K562 (cell line): ENCODE measurements around the gene MKNK2. TPM values are rescaled to one million over a fixed set of nuclear protein-coding genes. Genes with fewer than 3 reads are reported as not detected.

ENCODE experiments used
- ARHGAP35 ChIP-seq: fragments of 450-650 bp; IDR thresholded peaks from 2 replicates; pipeline ENCODE4 v1.6.1; 2018; ENCODE audit not compliant: partially characterized antibody
- BDP1 ChIP-seq: IDR thresholded peaks from 3 replicates; pipeline ENCODE4 v1.6.1; 2011; ENCODE audit not compliant: insufficient read length, insufficient read depth
- CAMTA2 ChIP-seq: fragments of 250-450 bp; sonication (Bioruptor Pico); conservative IDR thresholded peaks from 2 replicates; pipeline ENCODE4 v1.5.1; 2022
- CC2D1A ChIP-seq: fragments of 450-650 bp; IDR thresholded peaks from 2 replicates; pipeline ENCODE4 v1.6.1; 2017; ENCODE audit warnings: mild to moderate bottlenecking
- CREB1 ChIP-seq, 2 experiments: sonication (generic) in 1 of 2; formaldehyde crosslinking in 1 of 2; IDR thresholded peaks; 2 replicates each; pipeline versions ENCODE4 v1.6.1 to v1.8.0; 2012 to 2022; ENCODE audit warnings: inconsistent platforms in 1 of 2, mild to moderate bottlenecking in 1 of 2, missing genetic modification reagents in 1 of 2, moderate library complexity in 1 of 2
- CXXC5 ChIP-seq: fragments of 250-450 bp; sonication (Bioruptor Pico); IDR thresholded peaks from 2 replicates; pipeline ENCODE4 v1.8.0; 2022; ENCODE audit warnings: inconsistent platforms, mild to moderate bottlenecking, moderate library complexity
- ESRRB ChIP-seq: fragments of 250-450 bp; sonication (Bioruptor Pico); IDR thresholded peaks from 2 replicates; pipeline ENCODE4 v1.5.0; 2020; ENCODE audit warnings: mild to moderate bottlenecking, moderate library complexity, borderline replicate concordance
- FOXK2 ChIP-seq, 2 experiments: fragments of 450-650 bp; IDR thresholded peaks in 1 of 2; conservative IDR thresholded peaks in 1 of 2; 2 replicates each; pipeline ENCODE4 v1.6.1; 2016; ENCODE audit warnings: low read depth in 2 of 2, mild to moderate bottlenecking in 1 of 2
- HINFP ChIP-seq: fragments of 450-650 bp; conservative IDR thresholded peaks from 2 replicates; pipeline ENCODE4 v1.6.1; 2016; ENCODE audit warnings: missing genetic modification characterization, low read depth, mild to moderate bottlenecking, control low read depth, missing compliant biosample characterization
- KLF1 ChIP-seq: fragments of 450-650 bp; IDR thresholded peaks from 2 replicates; pipeline ENCODE4 v1.6.1; 2016; ENCODE audit warnings: missing genetic modification characterization, missing compliant biosample characterization
- LCOR ChIP-seq: sonication (generic); formaldehyde crosslinking; IDR thresholded peaks from 2 replicates; pipeline ENCODE4 v1.8.0; 2022; ENCODE audit warnings: mild to moderate bottlenecking, missing genetic modification reagents
- MCM3 ChIP-seq: fragments of 450-650 bp; IDR thresholded peaks from 2 replicates; pipeline ENCODE4 v1.6.1; 2016
- MEF2A ChIP-seq: IDR thresholded peaks from 2 replicates; pipeline ENCODE4 v1.6.1; 2011; ENCODE audit warnings: low read depth, mild to moderate bottlenecking, low read length, moderate library complexity; ENCODE audit not compliant: control insufficient read depth
- RFX1 ChIP-seq: fragments of 450-650 bp; IDR thresholded peaks from 2 replicates; pipeline ENCODE4 v1.6.1; 2016; ENCODE audit warnings: mild to moderate bottlenecking, moderate library complexity
- RFX7 ChIP-seq: fragments of 250-450 bp; sonication (Bioruptor Pico); IDR thresholded peaks from 2 replicates; pipeline ENCODE4 v1.5.1; 2021; ENCODE audit warnings: mild to moderate bottlenecking
- RNF2 ChIP-seq: sonication (generic); IDR thresholded peaks from 2 replicates; pipeline ENCODE4 v1.6.1; 2016
- SMARCA4 ChIP-seq: fragments of 450-650 bp; IDR thresholded peaks from 2 replicates; pipeline ENCODE4 v1.6.1; 2016
- SMARCA5 ChIP-seq: fragments of 450-650 bp; IDR thresholded peaks from 2 replicates; pipeline ENCODE4 v1.6.1; 2016
- SRSF1 ChIP-seq: fragments of 200-400 bp; formaldehyde crosslinking; IDR thresholded peaks from 2 replicates; pipeline ENCODE4 v1.6.1; 2017; ENCODE audit warnings: mild to moderate bottlenecking, low read depth, low read length, moderate library complexity
- STAT5A ChIP-seq: IDR thresholded peaks from 2 replicates; pipeline ENCODE4 v1.6.1; 2012; ENCODE audit warnings: low read length, inconsistent platforms, borderline replicate concordance
- ZNF764 ChIP-seq: fragments of 250-450 bp; sonication (Bioruptor Pico); IDR thresholded peaks from 2 replicates; pipeline ENCODE4 v1.4.0; 2020; ENCODE audit warnings: low read depth, mild to moderate bottlenecking, moderate library complexity
- ZNF780A ChIP-seq: fragments of 250-450 bp; sonication (Bioruptor Pico); IDR thresholded peaks from 2 replicates; pipeline ENCODE4 v1.5.0; 2021; ENCODE audit warnings: mild to moderate bottlenecking
- polyA plus RNA-seq, 8 experiments: library from polyadenylated mRNA; depleted of rRNA in 4 of 8; stranded (reverse) in 5 of 8; unstranded in 3 of 8; fragments of >200 nt; fragmentation: Nextera tagmentation in 2 of 8; fragmentation: Illumina TruSeq in 1 of 8; extraction: Ambion mirVana in 2 of 8; extraction: Trizol in 1 of 8; gene quantifications; 2 replicates each; pipeline versions ENCODE4 v1.2.1 to v1.2.3, GENCODE V29; 2011 to 2014; ENCODE audit warnings: inconsistent platforms in 1 of 8, missing spikeins in 1 of 8
- total RNA-seq, 7 experiments: library from RNA; depleted of rRNA in 6 of 7; stranded (reverse); fragments of >200 nt in 6 of 7; fragmentation: Illumina TruSeq in 2 of 7; extraction: Trizol in 2 of 7; gene quantifications; 2 replicates each; pipeline versions ENCODE4 v1.2.1 to v1.2.3, GENCODE V29; 2011 to 2021; ENCODE audit warnings: low replicate concordance in 1 of 7
- TF ChIP-seq, protein P1 (sequence below): sonication (generic); formaldehyde crosslinking; IDR thresholded peaks from 2 replicates; pipeline ENCODE4 v1.8.0; 2022; ENCODE audit warnings: missing genetic modification reagents, mild to moderate bottlenecking, moderate library complexity, borderline replicate concordance
- TF ChIP-seq, protein P2 (sequence below): fragments of 450-650 bp; formaldehyde crosslinking; IDR thresholded peaks from 2 replicates; pipeline ENCODE4 v1.4.0; 2022; ENCODE audit warnings: missing genetic modification characterization
- TF ChIP-seq, protein P3 (sequence below): sonication (generic); formaldehyde crosslinking; IDR thresholded peaks from 2 replicates; pipeline ENCODE4 v1.8.1; 2022; ENCODE audit warnings: missing genetic modification reagents
- TF ChIP-seq, protein P4 (sequence below): fragments of 450-650 bp; formaldehyde crosslinking; IDR thresholded peaks from 2 replicates; pipeline ENCODE4 v1.4.0; 2020; ENCODE audit warnings: mild to moderate bottlenecking

MKNK2 gene
- total and polyA plus RNA-seq, 9 of the 15 experiments (the other 6 are each of a cell fraction or from before 2014, with no cell fraction given): 5.1 to 191 (median 51.9) TPM

- no peak for TF ChIP-seq ARHGAP35
- no peak for TF ChIP-seq ESRRB (CRISPR knock-in tag)
- TF ChIP-seq, protein P1, sequence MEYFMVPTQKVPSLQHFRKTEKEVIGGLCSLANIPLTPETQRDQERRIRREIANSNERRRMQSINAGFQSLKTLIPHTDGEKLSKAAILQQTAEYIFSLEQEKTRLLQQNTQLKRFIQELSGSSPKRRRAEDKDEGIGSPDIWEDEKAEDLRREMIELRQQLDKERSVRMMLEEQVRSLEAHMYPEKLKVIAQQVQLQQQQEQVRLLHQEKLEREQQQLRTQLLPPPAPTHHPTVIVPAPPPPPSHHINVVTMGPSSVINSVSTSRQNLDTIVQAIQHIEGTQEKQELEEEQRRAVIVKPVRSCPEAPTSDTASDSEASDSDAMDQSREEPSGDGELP: peak; percentile 63; the same call in 1 of the 2 replicates
- TF ChIP-seq BDP1: no peak
- no peak for TF ChIP-seq CAMTA2 (CRISPR knock-in tag)
- TF ChIP-seq CREB1 (IDR thresholded peaks at IDR 0.05): peak; percentile 60
- TF ChIP-seq CREB1 (CRISPR knock-in tag; IDR thresholded peaks at IDR 0.05): peak; percentile 60
- peak; percentile 98 for TF ChIP-seq CXXC5 (CRISPR knock-in tag)
- peak; percentile 49; the same call in 1 of the 2 replicates for TF ChIP-seq RNF2
- TF ChIP-seq, protein P2, sequence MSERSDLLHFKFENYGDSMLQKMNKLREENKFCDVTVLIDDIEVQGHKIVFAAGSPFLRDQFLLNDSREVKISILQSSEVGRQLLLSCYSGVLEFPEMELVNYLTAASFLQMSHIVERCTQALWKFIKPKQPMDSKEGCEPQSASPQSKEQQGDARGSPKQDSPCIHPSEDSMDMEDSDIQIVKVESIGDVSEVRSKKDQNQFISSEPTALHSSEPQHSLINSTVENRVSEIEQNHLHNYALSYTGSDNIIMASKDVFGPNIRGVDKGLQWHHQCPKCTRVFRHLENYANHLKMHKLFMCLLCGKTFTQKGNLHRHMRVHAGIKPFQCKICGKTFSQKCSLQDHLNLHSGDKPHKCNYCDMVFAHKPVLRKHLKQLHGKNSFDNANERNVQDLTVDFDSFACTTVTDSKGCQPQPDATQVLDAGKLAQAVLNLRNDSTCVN (CRISPR knock-in tag): no peak
- no peak for TF ChIP-seq MEF2A
- no peak for TF ChIP-seq SMARCA5
- TF ChIP-seq KLF1 (tag): peak; percentile 98
- no peak for TF ChIP-seq CC2D1A
- TF ChIP-seq ZNF780A (CRISPR knock-in tag): no peak
- TF ChIP-seq, protein P3, sequence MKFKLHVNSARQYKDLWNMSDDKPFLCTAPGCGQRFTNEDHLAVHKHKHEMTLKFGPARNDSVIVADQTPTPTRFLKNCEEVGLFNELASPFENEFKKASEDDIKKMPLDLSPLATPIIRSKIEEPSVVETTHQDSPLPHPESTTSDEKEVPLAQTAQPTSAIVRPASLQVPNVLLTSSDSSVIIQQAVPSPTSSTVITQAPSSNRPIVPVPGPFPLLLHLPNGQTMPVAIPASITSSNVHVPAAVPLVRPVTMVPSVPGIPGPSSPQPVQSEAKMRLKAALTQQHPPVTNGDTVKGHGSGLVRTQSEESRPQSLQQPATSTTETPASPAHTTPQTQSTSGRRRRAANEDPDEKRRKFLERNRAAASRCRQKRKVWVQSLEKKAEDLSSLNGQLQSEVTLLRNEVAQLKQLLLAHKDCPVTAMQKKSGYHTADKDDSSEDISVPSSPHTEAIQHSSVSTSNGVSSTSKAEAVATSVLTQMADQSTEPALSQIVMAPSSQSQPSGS (CRISPR knock-in tag): peak; percentile 46; the same call in 1 of the 2 replicates
- no peak for TF ChIP-seq LCOR (CRISPR knock-in tag)
- TF ChIP-seq MCM3: no peak
- TF ChIP-seq ZNF764: 0 out of 2 replicates have a peak, but pooled peaks have one; percentile 27
- TF ChIP-seq RFX7 (CRISPR knock-in tag): no peak
- no peak for TF ChIP-seq SRSF1
- TF ChIP-seq FOXK2 (conservative IDR thresholded peaks at IDR 0.05 in 1 of 2, IDR thresholded peaks at IDR 0.05 in 1 of 2; ENCODE audit: low read depth in 2 of 2): no peak
- TF ChIP-seq, protein P4, sequence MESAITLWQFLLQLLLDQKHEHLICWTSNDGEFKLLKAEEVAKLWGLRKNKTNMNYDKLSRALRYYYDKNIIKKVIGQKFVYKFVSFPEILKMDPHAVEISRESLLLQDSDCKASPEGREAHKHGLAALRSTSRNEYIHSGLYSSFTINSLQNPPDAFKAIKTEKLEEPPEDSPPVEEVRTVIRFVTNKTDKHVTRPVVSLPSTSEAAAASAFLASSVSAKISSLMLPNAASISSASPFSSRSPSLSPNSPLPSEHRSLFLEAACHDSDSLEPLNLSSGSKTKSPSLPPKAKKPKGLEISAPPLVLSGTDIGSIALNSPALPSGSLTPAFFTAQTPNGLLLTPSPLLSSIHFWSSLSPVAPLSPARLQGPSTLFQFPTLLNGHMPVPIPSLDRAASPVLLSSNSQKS: no peak
- TF ChIP-seq RFX1: no peak
- no peak for TF ChIP-seq SMARCA4
- TF ChIP-seq HINFP: no peak
- no peak for TF ChIP-seq STAT5A
Observed at GRCh38 chr19:2096034-2096479, 45.0 kb upstream of the MKNK2 start, which contains the start of gene MOB3A (continued).
